Fibroblast of mammary gland (primary cell): Measurements from ENCODE around the gene KATNB1.

Experiments
- DNase-seq: peaks from one replicate; pipeline ENCODE4 v3.0.0-alpha.2; 2010; ENCODE audit warnings: low read depth
- H3K4me3 ChIP-seq: 2 replicates; pipeline ENCODE4 v1.5.1; 2011; ENCODE audit warnings: low read depth, mild to moderate bottlenecking, low read length, moderate library complexity; ENCODE audit not compliant: control insufficient read depth
- TF ChIP-seq, protein P1 (sequence below): conservative IDR thresholded peaks from 2 replicates; pipeline ENCODE4 v1.5.1; 2011; ENCODE audit warnings: low read depth, low read length, inconsistent platforms; ENCODE audit not compliant: control insufficient read depth, insufficient read depth

KATNB1 gene

DNA sequence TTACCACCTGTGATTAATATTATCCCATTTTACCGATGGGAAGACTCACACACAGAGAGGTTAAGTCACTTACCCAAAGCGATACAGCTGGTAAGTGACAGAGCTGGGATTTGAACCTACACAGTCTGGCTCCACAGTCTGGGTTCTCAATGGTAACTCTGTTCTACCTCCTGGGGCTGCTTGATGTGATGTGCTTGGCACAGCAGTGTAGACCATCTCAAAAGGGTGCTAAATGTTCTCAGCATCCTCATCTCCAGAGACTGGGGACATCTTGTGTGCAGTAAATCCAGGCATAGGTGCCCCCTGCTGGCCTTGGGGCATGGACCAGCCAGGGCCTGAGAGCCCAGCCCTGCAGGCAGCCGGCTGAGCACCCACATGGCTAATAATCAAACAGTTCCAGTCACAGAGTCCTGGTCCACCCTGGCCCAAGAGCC is 15.4 kb upstream of the KATNB1 start:
- TF ChIP-seq, protein P1, sequence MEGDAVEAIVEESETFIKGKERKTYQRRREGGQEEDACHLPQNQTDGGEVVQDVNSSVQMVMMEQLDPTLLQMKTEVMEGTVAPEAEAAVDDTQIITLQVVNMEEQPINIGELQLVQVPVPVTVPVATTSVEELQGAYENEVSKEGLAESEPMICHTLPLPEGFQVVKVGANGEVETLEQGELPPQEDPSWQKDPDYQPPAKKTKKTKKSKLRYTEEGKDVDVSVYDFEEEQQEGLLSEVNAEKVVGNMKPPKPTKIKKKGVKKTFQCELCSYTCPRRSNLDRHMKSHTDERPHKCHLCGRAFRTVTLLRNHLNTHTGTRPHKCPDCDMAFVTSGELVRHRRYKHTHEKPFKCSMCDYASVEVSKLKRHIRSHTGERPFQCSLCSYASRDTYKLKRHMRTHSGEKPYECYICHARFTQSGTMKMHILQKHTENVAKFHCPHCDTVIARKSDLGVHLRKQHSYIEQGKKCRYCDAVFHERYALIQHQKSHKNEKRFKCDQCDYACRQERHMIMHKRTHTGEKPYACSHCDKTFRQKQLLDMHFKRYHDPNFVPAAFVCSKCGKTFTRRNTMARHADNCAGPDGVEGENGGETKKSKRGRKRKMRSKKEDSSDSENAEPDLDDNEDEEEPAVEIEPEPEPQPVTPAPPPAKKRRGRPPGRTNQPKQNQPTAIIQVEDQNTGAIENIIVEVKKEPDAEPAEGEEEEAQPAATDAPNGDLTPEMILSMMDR: peak; percentile 61
- DNase-seq: peak; percentile 44
- no peak overlapping the region for H3K4me3 ChIP-seq

DNA sequence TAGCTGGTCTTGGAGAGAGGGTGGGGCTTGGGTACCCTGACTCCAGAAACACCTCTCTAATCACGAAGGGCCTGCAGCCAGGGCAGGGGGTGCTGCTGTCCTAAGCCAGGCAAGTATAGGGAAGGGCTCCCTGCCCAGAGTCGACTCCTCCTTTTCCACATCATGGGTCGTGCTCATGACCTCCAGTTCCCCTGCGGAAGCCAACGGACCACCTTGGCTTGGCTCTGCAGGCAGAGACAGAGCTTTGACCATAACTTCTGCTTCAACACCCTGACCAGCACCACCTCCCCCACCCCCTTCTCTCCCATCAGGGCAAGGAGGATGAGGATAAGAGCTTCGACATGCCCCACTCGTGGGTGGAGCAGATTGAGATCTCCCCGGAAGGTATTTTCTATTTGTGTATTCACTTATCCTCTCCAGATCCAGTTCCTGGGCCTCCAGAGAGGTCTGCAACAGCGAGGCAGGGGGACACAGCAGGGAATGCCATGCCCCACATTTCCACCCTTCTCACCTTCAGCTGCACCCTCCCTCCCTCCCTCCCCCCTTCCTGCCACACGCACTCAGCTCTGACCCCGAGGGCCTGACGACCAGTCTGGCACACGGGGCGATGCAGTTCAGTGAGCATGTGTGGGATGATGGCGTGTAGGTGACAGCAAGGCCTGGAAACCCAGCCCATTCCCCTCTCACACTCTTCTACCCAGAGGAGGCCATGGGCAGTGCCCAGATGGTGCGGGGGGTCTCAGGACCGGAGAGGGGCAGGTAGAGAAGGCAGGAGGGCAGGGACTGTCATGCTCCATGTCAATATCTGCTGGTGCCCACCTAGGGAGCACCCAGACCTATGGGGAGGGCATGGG is 14.0 kb upstream of the KATNB1 start:
- H3K4me3 ChIP-seq: no peak overlapping the region
- TF ChIP-seq, protein P1: no peak
- DNase-seq: no peak

DNA sequence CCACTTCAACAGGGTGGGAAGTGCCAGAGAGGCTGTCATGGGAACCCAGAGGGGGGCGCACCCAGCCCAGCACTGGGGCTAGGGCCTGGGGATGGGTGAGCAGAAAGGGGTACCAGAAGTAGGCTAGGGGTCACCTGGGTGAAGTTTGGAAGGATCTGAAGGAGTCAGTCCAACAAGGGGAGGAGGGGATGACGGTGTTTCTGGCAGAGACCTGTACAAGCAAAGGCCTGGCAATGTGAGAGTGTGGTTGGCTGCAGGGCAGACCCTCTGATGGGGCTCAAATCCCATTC is 13.4 kb upstream of the KATNB1 start:
- no peak overlapping the region for H3K4me3 ChIP-seq
- TF ChIP-seq, protein P1: no peak
- DNase-seq: no peak

DNA sequence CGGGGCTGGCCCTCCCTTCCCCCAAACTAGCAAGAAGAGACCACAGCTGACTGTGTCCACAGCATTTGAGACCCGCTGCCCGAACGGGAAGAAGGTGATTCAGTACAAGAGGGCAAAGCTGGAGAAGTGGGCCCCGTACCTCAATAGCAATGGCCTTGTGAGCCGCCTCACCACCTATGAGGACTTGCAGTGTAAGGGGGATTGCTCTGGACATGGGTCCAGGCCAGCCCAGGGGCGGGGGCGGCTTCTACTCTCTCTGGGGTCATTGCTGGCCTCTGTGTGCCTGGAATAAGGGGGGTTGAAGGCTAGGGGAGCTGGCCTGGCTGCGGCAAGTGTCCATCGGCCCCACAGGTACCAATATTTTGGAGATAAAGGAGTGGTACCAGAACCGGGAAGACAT is 12.9 kb upstream of the KATNB1 start:
- no peak for DNase-seq
- TF ChIP-seq, protein P1: no peak
- no peak overlapping the region for H3K4me3 ChIP-seq

DNA sequence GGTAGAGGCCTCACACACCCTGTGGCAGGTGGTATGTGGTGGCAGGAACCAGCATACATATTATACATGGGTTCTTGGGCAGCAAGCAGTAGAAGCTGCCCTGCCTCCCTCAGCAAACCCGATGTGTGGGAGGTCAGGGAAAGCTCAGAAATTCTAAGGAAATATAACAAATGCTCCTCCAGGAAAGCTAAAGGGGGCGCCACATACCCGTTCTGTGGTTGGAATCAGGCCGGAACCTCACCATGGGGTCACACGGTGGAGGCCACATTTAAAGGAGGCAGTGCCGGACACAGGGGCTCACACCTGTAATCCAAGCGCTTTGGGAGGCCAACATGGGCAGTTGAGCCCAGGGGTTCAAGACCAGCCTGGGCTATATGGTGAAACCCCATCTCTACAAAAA is 12.4 kb upstream of the KATNB1 start:
- peak; percentile 12 for DNase-seq
- H3K4me3 ChIP-seq: no peak overlapping the region
- TF ChIP-seq, protein P1: peak; percentile 41

DNA sequence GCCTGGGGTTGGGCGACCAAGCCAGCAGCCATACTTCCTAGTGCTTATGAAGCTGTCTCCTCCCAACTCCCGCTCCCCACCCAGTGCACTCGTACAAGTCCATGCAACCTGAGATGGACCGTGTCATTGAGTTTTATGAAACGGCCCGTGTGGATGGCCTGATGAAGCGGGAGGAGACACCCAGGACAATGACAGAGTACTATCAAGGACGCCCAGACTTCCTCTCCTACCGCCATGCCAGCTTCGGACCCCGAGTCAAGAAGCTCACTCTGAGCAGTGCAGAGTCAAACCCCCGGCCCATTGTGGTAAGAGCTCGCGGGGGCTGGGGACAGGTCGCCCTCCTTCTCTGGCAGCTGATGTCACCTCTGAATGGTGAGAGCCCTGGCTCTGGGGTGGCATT is 11.0 kb upstream of the KATNB1 start:
- DNase-seq: no peak
- H3K4me3 ChIP-seq: no peak overlapping the region
- TF ChIP-seq, protein P1: no peak

DNA sequence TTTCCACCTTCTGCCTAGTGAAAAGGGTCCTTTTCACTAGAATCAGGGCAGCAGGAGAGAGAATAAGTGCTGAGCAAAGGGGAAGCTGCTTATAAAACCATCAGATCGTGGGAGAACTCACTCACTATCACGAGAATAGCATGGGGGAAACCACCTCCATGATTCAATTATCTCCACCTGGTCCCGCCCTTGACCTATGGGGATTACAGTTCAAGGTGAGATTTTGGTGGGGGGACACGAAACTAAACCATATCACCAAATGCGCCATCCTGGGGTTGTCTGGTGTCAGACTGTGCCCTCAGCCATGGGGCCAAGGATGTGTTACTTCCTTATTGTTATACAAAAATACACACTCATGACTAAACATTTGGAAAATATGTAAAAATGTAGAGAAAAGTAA is 10.4 kb upstream of the KATNB1 start:
- TF ChIP-seq, protein P1: no peak
- no peak for DNase-seq
- no peak overlapping the region for H3K4me3 ChIP-seq
